ENCODE measurements around the gene DVL1. TPM values are rescaled to one million over a fixed set of nuclear protein-coding genes. Genes with fewer than 3 reads are reported as not detected.

DVL1 gene
- total and polyA plus RNA-seq, 2 of the 13 experiments (the other 11 are each of a cell fraction or from before 2014, with no cell fraction given), result 30.8 to 60.4 TPM

- TF ChIP-seq NFIC (IDR thresholded peaks at IDR 0.05; ENCODE audit: low read length) (no peak), ZSCAN25 (CRISPR knock-in tag; IDR thresholded peaks at IDR 0.05) (peak; percentile 50; the same call in 1 of the 2 replicates), WIZ (CRISPR knock-in tag; IDR thresholded peaks at IDR 0.05) (no peak), KLF12 (CRISPR knock-in tag; IDR thresholded peaks at IDR 0.05; ENCODE audit: borderline replicate concordance) (no peak), ZNF574 (CRISPR knock-in tag; IDR thresholded peaks at IDR 0.05) (no peak), ZNF44 (CRISPR knock-in tag; IDR thresholded peaks at IDR 0.05) (no peak), ZFP82 (CRISPR knock-in tag; IDR thresholded peaks at IDR 0.05; ENCODE audit: borderline replicate concordance) (no peak), ZNF788 (CRISPR knock-in tag; IDR thresholded peaks at IDR 0.05; ENCODE audit: borderline replicate concordance) (no peak), CTCF (CRISPR knock-in tag; IDR thresholded peaks at IDR 0.05) (peak; percentile 91), PHF21A (CRISPR knock-in tag; IDR thresholded peaks at IDR 0.05) (0 out of 2 replicates have a peak, but pooled peaks have one; percentile 14), PPARG (CRISPR knock-in tag; conservative IDR thresholded peaks at IDR 0.05) (no peak), ZNF335 (CRISPR knock-in tag; IDR thresholded peaks at IDR 0.05) (no peak), CENPT (CRISPR knock-in tag; IDR thresholded peaks at IDR 0.05; ENCODE audit: low read depth) (no peak), THAP11 (CRISPR knock-in tag; IDR thresholded peaks at IDR 0.05) (peak; percentile 52; the same call in 1 of the 2 replicates), TP53 (CRISPR knock-in tag; conservative IDR thresholded peaks at IDR 0.05) (0 out of 2 replicates have a peak, but pooled peaks have one; percentile 43), LRRFIP1 (CRISPR knock-in tag; conservative IDR thresholded peaks at IDR 0.05) (no peak), ZNF468 (CRISPR knock-in tag; IDR thresholded peaks at IDR 0.05) (no peak), TBL1XR1 (IDR thresholded peaks at IDR 0.05; ENCODE audit: borderline replicate concordance, low read length, partially characterized antibody) (no peak), NONO (IDR thresholded peaks at IDR 0.05) (no peak), NONO (CRISPR knock-in tag; conservative IDR thresholded peaks at IDR 0.05) (0 out of 2 replicates have a peak, but pooled peaks have one; percentile 51), IKZF1 (IDR thresholded peaks at IDR 0.05) (no peak), KMT2B (CRISPR knock-in tag; IDR thresholded peaks at IDR 0.05) (no peak), ZNF891 (CRISPR knock-in tag; IDR thresholded peaks at IDR 0.05) (no peak)
Measured at GRCh38 chr1:1371746-1372711, 22.8 kb upstream of the DVL1 start (continued).

Measured in HepG2 (cell line).